ENCODE results near the gene KPNA4. TPM values are rescaled to one million over a fixed set of nuclear protein-coding genes. Genes with fewer than 3 reads are reported as not detected.

Gene KPNA4
- total and polyA plus RNA-seq, 3 donors from 2014 or later = 33.1 to 39.6 (median 35.7) TPM

- no peak for DNase-seq
- Histone ChIP-seq H3K36me3 (ENCODE audit: low read depth, missing control alignments) (no peaks in the 10 kb centered on the region), H3K27ac (no peak overlapping the region), H3K9me3 (no peaks in the 10 kb centered on the region), H3K4me1 (no peaks in the 10 kb centered on the region), H3K4me3 (no peak overlapping the region), H3K27me3 (no peaks in the 10 kb centered on the region)
- TF ChIP-seq CTCF (IDR thresholded peaks at IDR 0.05) (no peak), POLR2A (IDR thresholded peaks at IDR 0.05) (no peak)
- intact Hi-C loops (cut with DNase I; ENCODE audit: low total_unique reads) = no loop called here
Observed at GRCh38 chr3:160474416-160474838, 90.9 kb downstream of the KPNA4 start.

GRCh38 chr3:160473978-160474377 is 91.4 kb downstream of the KPNA4 start:
- TF ChIP-seq CTCF (IDR thresholded peaks at IDR 0.05) = no peak
- TF ChIP-seq POLR2A (IDR thresholded peaks at IDR 0.05) = no peak
- intact Hi-C loops (cut with DNase I; ENCODE audit: low total_unique reads) = no loop called here
- no peak for DNase-seq
- Histone ChIP-seq H3K36me3 (ENCODE audit: low read depth, missing control alignments) (no peaks in the 10 kb centered on the region), H3K27ac (no peak overlapping the region), H3K27me3 (no peaks in the 10 kb centered on the region), H3K4me3 (no peak overlapping the region), H3K4me1 (no peaks in the 10 kb centered on the region), H3K9me3 (no peaks in the 10 kb centered on the region)
- 75 to 83% methylated on average over 1 of the region's 1 CpG for WGBS, 2 donors

GRCh38 chr3:160473221-160473620 is 92.2 kb downstream of the KPNA4 start:
- intact Hi-C loops (cut with DNase I; ENCODE audit: low total_unique reads) = no loop called here
- Histone ChIP-seq H3K9me3 (no peaks in the 10 kb centered on the region), H3K27ac (no peak overlapping the region), H3K27me3 (no peaks in the 10 kb centered on the region), H3K4me1 (no peaks in the 10 kb centered on the region), H3K4me3 (no peak overlapping the region), H3K36me3 (ENCODE audit: low read depth, missing control alignments) (no peaks in the 10 kb centered on the region)
- no peak for DNase-seq
- WGBS, 2 donors = 39 to 47% methylated on average over 1 of the region's 1 CpG
- TF ChIP-seq POLR2A (IDR thresholded peaks at IDR 0.05) (no peak), CTCF (IDR thresholded peaks at IDR 0.05) (no peak)

GRCh38 chr3:160472344-160472743 is 93.0 kb downstream of the KPNA4 start:
- WGBS, 2 donors = 71 to 80% methylated on average over 2 of the region's 2 CpGs
- H3K9me3 ChIP-seq = no peaks in the 10 kb centered on the region
- no peak for DNase-seq

More at GRCh38 chr3:160472344-160472743, 93.0 kb downstream of the KPNA4 start:
- H3K4me1 ChIP-seq = no peaks in the 10 kb centered on the region
- intact Hi-C loops (cut with DNase I; ENCODE audit: low total_unique reads) = no loop called here
- no peak overlapping the region for H3K4me3 ChIP-seq
- TF ChIP-seq CTCF (IDR thresholded peaks at IDR 0.05) = no peak
- TF ChIP-seq POLR2A (IDR thresholded peaks at IDR 0.05) = no peak
- no peaks in the 10 kb centered on the region for H3K27me3 ChIP-seq
- H3K36me3 ChIP-seq (ENCODE audit: low read depth, missing control alignments) = no peaks in the 10 kb centered on the region
- no peak overlapping the region for H3K27ac ChIP-seq

Measured in testis (tissue), 3 donors.